ENCODE measurements around the gene NOX5.

Gene NOX5

GRCh38 chr15:69078638-69079037 is 64.1 kb downstream of the NOX5 start:
- DNase-seq (ENCODE audit: insufficient read length) (no peak), FAIRE-seq (no peak)
- no peak for TF ChIP-seq POLR2A (IDR thresholded peaks at IDR 0.05; ENCODE audit: low read depth, low read length)
- TF ChIP-seq POLR2AphosphoS5 (IDR thresholded peaks at IDR 0.05; ENCODE audit: low read depth, low read length) = no peak
- no peak for TF ChIP-seq TAF1 (IDR thresholded peaks at IDR 0.05; ENCODE audit: borderline replicate concordance, low read depth, low read length)

GRCh38 chr15:69080295-69081248 is 66.1 kb downstream of the NOX5 start:
- TF ChIP-seq TAF1 (IDR thresholded peaks at IDR 0.05; ENCODE audit: borderline replicate concordance, low read depth, low read length) = no peak
- TF ChIP-seq POLR2A (IDR thresholded peaks at IDR 0.05; ENCODE audit: low read depth, low read length) = no peak
- no peak for TF ChIP-seq POLR2AphosphoS5 (IDR thresholded peaks at IDR 0.05; ENCODE audit: low read depth, low read length)
- no peak for DNase-seq (ENCODE audit: insufficient read length)
- no peak for FAIRE-seq

GRCh38 chr15:69081310-69082004 is 67.0 kb downstream of the NOX5 start:
- DNase-seq (ENCODE audit: insufficient read length) = no peak
- no peak for TF ChIP-seq TAF1 (IDR thresholded peaks at IDR 0.05; ENCODE audit: borderline replicate concordance, low read depth, low read length)
- no peak for TF ChIP-seq POLR2A (IDR thresholded peaks at IDR 0.05; ENCODE audit: low read depth, low read length)
- no peak for TF ChIP-seq POLR2AphosphoS5 (IDR thresholded peaks at IDR 0.05; ENCODE audit: low read depth, low read length)
- no peak for FAIRE-seq

GRCh38 chr15:69082021-69082502 is 67.6 kb downstream of the NOX5 start:
- DNase-seq (ENCODE audit: insufficient read length) = no peak
- no peak for TF ChIP-seq POLR2AphosphoS5 (IDR thresholded peaks at IDR 0.05; ENCODE audit: low read depth, low read length)
- TF ChIP-seq TAF1 (IDR thresholded peaks at IDR 0.05; ENCODE audit: borderline replicate concordance, low read depth, low read length) = no peak
- no peak for TF ChIP-seq POLR2A (IDR thresholded peaks at IDR 0.05; ENCODE audit: low read depth, low read length)
- no peak for FAIRE-seq

- DNase-seq (ENCODE audit: insufficient read length) (no peak), FAIRE-seq (no peak)
- TF ChIP-seq POLR2A (IDR thresholded peaks at IDR 0.05; ENCODE audit: low read depth, low read length) (no peak), POLR2AphosphoS5 (IDR thresholded peaks at IDR 0.05; ENCODE audit: low read depth, low read length) (no peak), TAF1 (IDR thresholded peaks at IDR 0.05; ENCODE audit: borderline replicate concordance, low read depth, low read length) (no peak)
Measured at GRCh38 chr15:69082554-69082953, 68.1 kb downstream of the NOX5 start.

- DNase-seq (ENCODE audit: insufficient read length) (no peak), FAIRE-seq (no peak)
- no peak for TF ChIP-seq TAF1 (IDR thresholded peaks at IDR 0.05; ENCODE audit: borderline replicate concordance, low read depth, low read length)
- no peak for TF ChIP-seq POLR2A (IDR thresholded peaks at IDR 0.05; ENCODE audit: low read depth, low read length)
- TF ChIP-seq POLR2AphosphoS5 (IDR thresholded peaks at IDR 0.05; ENCODE audit: low read depth, low read length) = no peak
Measured at GRCh38 chr15:69084404-69085030, 70.0 kb downstream of the NOX5 start.

- DNase-seq (ENCODE audit: insufficient read length) (no peak), FAIRE-seq (no peak)
- TF ChIP-seq POLR2A (IDR thresholded peaks at IDR 0.05; ENCODE audit: low read depth, low read length) (no peak), POLR2AphosphoS5 (IDR thresholded peaks at IDR 0.05; ENCODE audit: low read depth, low read length) (no peak), TAF1 (IDR thresholded peaks at IDR 0.05; ENCODE audit: borderline replicate concordance, low read depth, low read length) (no peak)
Measured at GRCh38 chr15:69085325-69086081, 71.0 kb downstream of the NOX5 start.

GRCh38 chr15:69086427-69087204 is 72.1 kb downstream of the NOX5 start:
- DNase-seq (ENCODE audit: insufficient read length) (no peak), FAIRE-seq (no peak)
- no peak for TF ChIP-seq TAF1 (IDR thresholded peaks at IDR 0.05; ENCODE audit: borderline replicate concordance, low read depth, low read length)

GRCh38 chr15:69087366-69087976 is 73.0 kb downstream of the NOX5 start:
- FAIRE-seq = no peak
- no peak for TF ChIP-seq POLR2A (IDR thresholded peaks at IDR 0.05; ENCODE audit: low read depth, low read length)
- TF ChIP-seq TAF1 (IDR thresholded peaks at IDR 0.05; ENCODE audit: borderline replicate concordance, low read depth, low read length) = no peak
- no peak for TF ChIP-seq POLR2AphosphoS5 (IDR thresholded peaks at IDR 0.05; ENCODE audit: low read depth, low read length)
- no peak for DNase-seq (ENCODE audit: insufficient read length)

Data from GM12892 (cell line).